ENCODE data around the gene GLRX. TPM values are rescaled to one million over a fixed set of nuclear protein-coding genes. Genes with fewer than 3 reads are reported as not detected.

Gene GLRX
- polyA plus RNA-seq, 3 donors = 386 to 603 (median 555) TPM

DNA sequence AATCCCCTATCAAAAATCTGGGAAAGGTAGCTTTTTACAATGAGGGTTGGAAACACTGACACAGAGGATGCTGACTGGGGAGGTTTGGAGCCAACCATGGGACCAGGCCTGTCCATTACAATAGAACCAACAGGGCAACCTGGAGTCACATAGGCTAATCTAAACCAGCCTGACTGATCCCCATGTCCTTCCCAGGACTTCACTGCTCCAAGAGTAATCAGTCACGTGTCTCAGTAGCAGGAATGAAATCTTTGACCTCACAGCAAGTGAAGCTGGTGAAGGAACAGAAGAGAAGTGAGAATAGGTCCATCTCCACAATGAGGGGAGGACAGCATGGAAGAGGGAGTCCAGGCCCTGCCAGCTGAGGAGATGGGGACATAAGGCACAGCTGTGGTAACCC lies 16.0 kb upstream of the GLRX start:
- Mint-ChIP-seq H3K4me1 (peaks cover 84% of the 10 kb centered on the region), H3K27ac (peak overlapping the region in 2 of 7 donors; percentile 5 to 37), H3K4me3 (no peak overlapping the region), H3K27me3 (ENCODE audit: low read depth in 3 of 3) (peaks cover 0 to 2% (median 2%) of the 10 kb centered on the region in 3 donors), H3K9me3 (peaks cover 0 to 3% (median 0%) of the 10 kb centered on the region in 7 donors), H3K36me3 (no peaks in the 10 kb centered on the region)
- TF ChIP-seq, protein P1, sequence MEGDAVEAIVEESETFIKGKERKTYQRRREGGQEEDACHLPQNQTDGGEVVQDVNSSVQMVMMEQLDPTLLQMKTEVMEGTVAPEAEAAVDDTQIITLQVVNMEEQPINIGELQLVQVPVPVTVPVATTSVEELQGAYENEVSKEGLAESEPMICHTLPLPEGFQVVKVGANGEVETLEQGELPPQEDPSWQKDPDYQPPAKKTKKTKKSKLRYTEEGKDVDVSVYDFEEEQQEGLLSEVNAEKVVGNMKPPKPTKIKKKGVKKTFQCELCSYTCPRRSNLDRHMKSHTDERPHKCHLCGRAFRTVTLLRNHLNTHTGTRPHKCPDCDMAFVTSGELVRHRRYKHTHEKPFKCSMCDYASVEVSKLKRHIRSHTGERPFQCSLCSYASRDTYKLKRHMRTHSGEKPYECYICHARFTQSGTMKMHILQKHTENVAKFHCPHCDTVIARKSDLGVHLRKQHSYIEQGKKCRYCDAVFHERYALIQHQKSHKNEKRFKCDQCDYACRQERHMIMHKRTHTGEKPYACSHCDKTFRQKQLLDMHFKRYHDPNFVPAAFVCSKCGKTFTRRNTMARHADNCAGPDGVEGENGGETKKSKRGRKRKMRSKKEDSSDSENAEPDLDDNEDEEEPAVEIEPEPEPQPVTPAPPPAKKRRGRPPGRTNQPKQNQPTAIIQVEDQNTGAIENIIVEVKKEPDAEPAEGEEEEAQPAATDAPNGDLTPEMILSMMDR (IDR thresholded peaks at IDR 0.05) = no peak
- Histone ChIP-seq H3K27ac (ENCODE audit: low read depth in 1 of 2, low read length in 2 of 2) (peak overlapping the region in 1 of 2 donors; percentile 34), H3K4me1 (ENCODE audit: control insufficient read depth in 1 of 2, insufficient read depth in 2 of 2, low read length in 2 of 2) (peaks cover 80 to 81% of the 10 kb centered on the region in 2 donors), H4K20me1 (ENCODE audit: insufficient read depth, low read length) (no peaks in the 10 kb centered on the region), H3K9me3 (replicated peaks in 1 of 2; ENCODE audit: control insufficient read depth in 1 of 2, insufficient read depth in 1 of 2, low read length in 2 of 2) (no peaks in the 10 kb centered on the region), H3K79me2 (ENCODE audit: insufficient read depth, low read length) (peaks cover 8% of the 10 kb centered on the region), H3K9ac (ENCODE audit: insufficient read depth, low read length, poor library complexity, severe bottlenecking) (no peak overlapping the region), H2AFZ (ENCODE audit: insufficient read depth, low read depth, low read length, poor library complexity, severe bottlenecking) (no peak overlapping the region), H3K27me3 (ENCODE audit: control insufficient read depth in 2 of 2, insufficient read depth in 2 of 2, low read length in 2 of 2) (no peaks in the 10 kb centered on the region), H3K4me3 (replicated peaks in 1 of 3; ENCODE audit: low read depth in 2 of 3, low read length in 3 of 3) (peak overlapping the region in 1 of 3 experiments; percentile 7), H3K36me3 (replicated peaks in 1 of 2; ENCODE audit: control insufficient read depth in 1 of 2, insufficient read depth in 2 of 2, low read length in 2 of 2) (no peaks in the 10 kb centered on the region), H3K4me2 (replicated peaks; ENCODE audit: extremely low read depth, low read length, poor library complexity, severe bottlenecking) (no peak overlapping the region)
- DNase-seq = no peak
- no CpG with 5 or more reads among the region's 1 CpG for WGBS (ENCODE audit: insufficient coverage)
- intact Hi-C loops (cut with micrococcal nuclease) = no loop called here

- Histone ChIP-seq H2AFZ (ENCODE audit: insufficient read depth, low read depth, low read length, poor library complexity, severe bottlenecking) (no peak overlapping the region), H3K4me1 (ENCODE audit: control insufficient read depth in 1 of 2, insufficient read depth in 2 of 2, low read length in 2 of 2) (peaks cover 80 to 81% of the 10 kb centered on the region in 2 donors), H3K9ac (ENCODE audit: insufficient read depth, low read length, poor library complexity, severe bottlenecking) (no peak overlapping the region), H3K4me2 (replicated peaks; ENCODE audit: extremely low read depth, low read length, poor library complexity, severe bottlenecking) (no peak overlapping the region), H3K27me3 (ENCODE audit: control insufficient read depth in 2 of 2, insufficient read depth in 2 of 2, low read length in 2 of 2) (no peaks in the 10 kb centered on the region), H3K79me2 (ENCODE audit: insufficient read depth, low read length) (peaks cover 8% of the 10 kb centered on the region), H3K4me3 (replicated peaks in 1 of 3; ENCODE audit: low read depth in 2 of 3, low read length in 3 of 3) (no peak overlapping the region), H4K20me1 (ENCODE audit: insufficient read depth, low read length) (no peaks in the 10 kb centered on the region), H3K9me3 (replicated peaks in 1 of 2; ENCODE audit: control insufficient read depth in 1 of 2, insufficient read depth in 1 of 2, low read length in 2 of 2) (no peaks in the 10 kb centered on the region), H3K27ac (ENCODE audit: low read depth in 1 of 2, low read length in 2 of 2) (no peak overlapping the region), H3K36me3 (replicated peaks in 1 of 2; ENCODE audit: control insufficient read depth in 1 of 2, insufficient read depth in 2 of 2, low read length in 2 of 2) (no peaks in the 10 kb centered on the region)
- Mint-ChIP-seq H3K36me3 (no peaks in the 10 kb centered on the region), H3K9me3 (no peaks in the 10 kb centered on the region), H3K4me1 (peaks cover 84% of the 10 kb centered on the region), H3K27me3 (ENCODE audit: low read depth in 3 of 3) (peaks cover 0 to 2% (median 2%) of the 10 kb centered on the region in 3 donors), H3K27ac (peak overlapping the region in 4 of 7 donors; percentile 4 to 32 (median 12)), H3K4me3 (no peak overlapping the region)
- no peak for DNase-seq
- TF ChIP-seq, protein P1 (IDR thresholded peaks at IDR 0.05) = no peak
- intact Hi-C loops (cut with micrococcal nuclease) = no loop called here
- WGBS (ENCODE audit: insufficient coverage) = 100% methylated on average over 3 of the region's 8 CpGs
These were observed 15.5 kb upstream of the GLRX start for GRCh38 chr5:95838001-95838520.

All from CD14-positive monocyte (primary cell).